PC-3 (cell line): ENCODE measurements around the gene LCE7A. TPM values are rescaled to one million over a fixed set of nuclear protein-coding genes. Genes with fewer than 3 reads are reported as not detected.

Experiments
- ATAC-seq: fragments of 200-7000 bp; cut with Tn5 transposase; 2 replicates; pipeline ENCODE4 v1.9.1; 2020; ENCODE audit warnings: mild to moderate bottlenecking, moderate library complexity
- BruUV-seq: library from RNA; stranded (reverse); fragments of 400-500 nt; replicated peaks from 2 replicates; lab custom pipeline; 2021; lab: Mats Ljungman, UMichigan
- CTCF ChIA-PET: fragments of 300-600 bp; sonication (Branson Sonifier 250); formaldehyde crosslinking; loops from one replicate; lab custom pipeline; 2022; ENCODE audit warnings: antibody characterized with exemption; lab: Charles Lee
- POLR2A ChIA-PET: fragments of 300-600 bp; sonication (Branson Sonifier 250); formaldehyde crosslinking; loops from one replicate; lab custom pipeline; 2022; ENCODE audit warnings: antibody characterized with exemption; ENCODE audit not compliant: unreplicated experiment; lab: Charles Lee
- DNase-seq: peaks from one replicate; pipeline ENCODE4 v3.0.0-alpha.2; 2015
- H2AFZ ChIP-seq: fragments of 300-600 bp; sonication (generic); 2 replicates; pipeline ENCODE4 v1.6.0; 2016; ENCODE audit warnings: antibody characterized with exemption, low read length
- H3F3A ChIP-seq: fragments of 300-600 bp; sonication (generic); one replicate; pipeline ENCODE4 v1.6.0; 2017; ENCODE audit warnings: antibody characterized with exemption, low read length, control low read depth, mild to moderate bottlenecking; ENCODE audit not compliant: unreplicated experiment
- H3K27ac ChIP-seq: fragments of 300-600 bp; sonication (generic); 2 replicates; pipeline ENCODE4 v1.5.1; 2016; ENCODE audit warnings: mild to moderate bottlenecking, low read length
- H3K27me3 ChIP-seq: fragments of 300-600 bp; sonication (generic); 2 replicates; pipeline ENCODE4 v1.6.1; 2016; ENCODE audit warnings: low read length, mixed read lengths
- H3K36me3 ChIP-seq: fragments of 300-600 bp; sonication (generic); 2 replicates; pipeline ENCODE4 v1.6.1; 2016; ENCODE audit warnings: low read depth, mixed run types, low read length, mixed read lengths
- H3K4me1 ChIP-seq: fragments of 300-600 bp; sonication (generic); 2 replicates; pipeline ENCODE4 v1.5.1; 2016; ENCODE audit warnings: low read length; ENCODE audit not compliant: insufficient read depth
- H3K4me2 ChIP-seq: fragments of 300-600 bp; sonication (generic); 2 replicates; pipeline ENCODE4 v1.6.0; 2016; ENCODE audit warnings: low read length
- H3K4me3 ChIP-seq: fragments of 300-600 bp; sonication (generic); 2 replicates; pipeline ENCODE4 v1.5.1; 2016; ENCODE audit warnings: mild to moderate bottlenecking, low read length, mixed read lengths
- H3K79me2 ChIP-seq: fragments of 300-600 bp; sonication (generic); 2 replicates; pipeline ENCODE4 v1.6.1; 2017; ENCODE audit warnings: low read length, mixed read lengths
- H3K9ac ChIP-seq: fragments of 300-600 bp; sonication (generic); 2 replicates; pipeline ENCODE4 v1.6.0; 2016; ENCODE audit warnings: mild to moderate bottlenecking, low read length
- H3K9me2 ChIP-seq: fragments of 300-600 bp; sonication (generic); replicated peaks from 2 replicates; pipeline ENCODE4 v1.6.1; 2016; ENCODE audit warnings: mixed run types, low read length, mixed read lengths
- H3K9me3 ChIP-seq: fragments of 300-600 bp; sonication (generic); 2 replicates; pipeline ENCODE4 v1.6.1; 2016; ENCODE audit warnings: low read length, mixed read lengths
- H4K20me1 ChIP-seq: fragments of 300-600 bp; sonication (generic); 2 replicates; pipeline ENCODE4 v1.6.1; 2016; ENCODE audit warnings: low read length, mixed read lengths
- EZH2 ChIP-seq: fragments of 300-600 bp; sonication (generic); IDR thresholded peaks from one replicate; pipeline ENCODE4 v1.6.1; 2017; ENCODE audit warnings: antibody characterized with exemption, mild to moderate bottlenecking, low read length; ENCODE audit not compliant: unreplicated experiment
- EZH2phosphoT487 ChIP-seq: fragments of 300-600 bp; sonication (generic); IDR thresholded peaks from 2 replicates; pipeline ENCODE4 v1.6.1; 2018; ENCODE audit warnings: mild to moderate bottlenecking, antibody characterized with exemption, low read length, borderline replicate concordance
- intact Hi-C: fragments of 100-400 bp; cut with micrococcal nuclease; formaldehyde crosslinking; loops from 2 replicates; pipeline ENCODE4 v1.9.0; 2023
- total RNA-seq: library from RNA; depleted of rRNA; stranded (reverse); fragments of >200 nt; gene quantifications from 2 replicates; pipeline ENCODE4 v1.2.3, GENCODE V29; 2014
- TF ChIP-seq, protein P1 (sequence below): fragments of 300-600 bp; sonication (generic); conservative IDR thresholded peaks from 2 replicates; pipeline ENCODE4 v1.5.1; 2017; ENCODE audit warnings: antibody characterized with exemption, low read depth, mild to moderate bottlenecking, low read length

Gene LCE7A
- total RNA-seq, 1 experiment from 2014 or later: not detected

DNA sequence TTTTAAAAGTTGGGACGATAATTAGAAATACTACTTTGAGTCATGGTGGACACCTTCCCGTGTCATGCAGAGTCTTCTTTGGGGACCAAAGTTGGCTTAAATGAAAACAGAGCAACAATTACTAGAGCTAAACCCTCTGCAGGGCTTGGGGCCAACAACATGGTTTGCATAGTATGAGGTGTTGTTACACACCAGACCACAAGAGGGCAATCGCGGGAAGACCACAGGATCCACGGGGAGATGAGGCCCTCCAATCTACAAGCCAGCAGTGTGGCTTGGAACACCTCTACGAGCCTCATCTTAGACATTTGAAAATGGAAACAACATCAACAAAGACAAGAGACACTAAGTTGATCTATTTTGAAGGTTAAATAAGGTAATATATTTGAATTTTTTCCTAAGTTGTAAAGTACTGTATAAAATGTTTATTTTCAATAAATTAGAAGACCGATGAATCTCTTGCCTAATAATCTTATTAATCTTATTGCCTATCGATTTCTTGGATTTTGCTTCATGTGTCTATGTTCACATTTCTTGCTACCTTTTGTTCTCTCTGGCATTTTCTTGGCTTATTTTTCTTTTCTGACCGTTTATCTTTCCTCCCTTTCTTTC lies 10.1 kb downstream of the LCE7A start:
- Histone ChIP-seq H3K4me1 (peaks cover 11% of the 10 kb centered on the region), H3K9me2 (no peaks in the 10 kb centered on the region), H3K36me3 (no peaks in the 10 kb centered on the region), H3F3A (no peaks in the 10 kb centered on the region), H4K20me1 (no peaks in the 10 kb centered on the region), H3K27me3 (no peaks in the 10 kb centered on the region), H3K79me2 (no peaks in the 10 kb centered on the region), H2AFZ (no peak overlapping the region), H3K27ac (no peak overlapping the region), H3K9me3 (no peaks in the 10 kb centered on the region), H3K4me2 (no peak overlapping the region), H3K9ac (no peak overlapping the region), H3K4me3 (no peak overlapping the region)
- POLR2A ChIA-PET: no interaction called here
- ATAC-seq (peak; percentile 75), DNase-seq (peak; percentile 89)
- intact Hi-C loops: no loop called here
- CTCF ChIA-PET: interaction anchor here (0.6 to 1.0 kb wide), 4 partner anchors 13 to 323 kb away, joined by 3 to 8 read pairs (median 4); no protein-coding TSS in a partner anchor
- TF ChIP-seq, protein P1, sequence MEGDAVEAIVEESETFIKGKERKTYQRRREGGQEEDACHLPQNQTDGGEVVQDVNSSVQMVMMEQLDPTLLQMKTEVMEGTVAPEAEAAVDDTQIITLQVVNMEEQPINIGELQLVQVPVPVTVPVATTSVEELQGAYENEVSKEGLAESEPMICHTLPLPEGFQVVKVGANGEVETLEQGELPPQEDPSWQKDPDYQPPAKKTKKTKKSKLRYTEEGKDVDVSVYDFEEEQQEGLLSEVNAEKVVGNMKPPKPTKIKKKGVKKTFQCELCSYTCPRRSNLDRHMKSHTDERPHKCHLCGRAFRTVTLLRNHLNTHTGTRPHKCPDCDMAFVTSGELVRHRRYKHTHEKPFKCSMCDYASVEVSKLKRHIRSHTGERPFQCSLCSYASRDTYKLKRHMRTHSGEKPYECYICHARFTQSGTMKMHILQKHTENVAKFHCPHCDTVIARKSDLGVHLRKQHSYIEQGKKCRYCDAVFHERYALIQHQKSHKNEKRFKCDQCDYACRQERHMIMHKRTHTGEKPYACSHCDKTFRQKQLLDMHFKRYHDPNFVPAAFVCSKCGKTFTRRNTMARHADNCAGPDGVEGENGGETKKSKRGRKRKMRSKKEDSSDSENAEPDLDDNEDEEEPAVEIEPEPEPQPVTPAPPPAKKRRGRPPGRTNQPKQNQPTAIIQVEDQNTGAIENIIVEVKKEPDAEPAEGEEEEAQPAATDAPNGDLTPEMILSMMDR: peak; percentile 89
- no peak for TF ChIP-seq EZH2phosphoT487
- BruUV-seq: no TSS peak

DNA sequence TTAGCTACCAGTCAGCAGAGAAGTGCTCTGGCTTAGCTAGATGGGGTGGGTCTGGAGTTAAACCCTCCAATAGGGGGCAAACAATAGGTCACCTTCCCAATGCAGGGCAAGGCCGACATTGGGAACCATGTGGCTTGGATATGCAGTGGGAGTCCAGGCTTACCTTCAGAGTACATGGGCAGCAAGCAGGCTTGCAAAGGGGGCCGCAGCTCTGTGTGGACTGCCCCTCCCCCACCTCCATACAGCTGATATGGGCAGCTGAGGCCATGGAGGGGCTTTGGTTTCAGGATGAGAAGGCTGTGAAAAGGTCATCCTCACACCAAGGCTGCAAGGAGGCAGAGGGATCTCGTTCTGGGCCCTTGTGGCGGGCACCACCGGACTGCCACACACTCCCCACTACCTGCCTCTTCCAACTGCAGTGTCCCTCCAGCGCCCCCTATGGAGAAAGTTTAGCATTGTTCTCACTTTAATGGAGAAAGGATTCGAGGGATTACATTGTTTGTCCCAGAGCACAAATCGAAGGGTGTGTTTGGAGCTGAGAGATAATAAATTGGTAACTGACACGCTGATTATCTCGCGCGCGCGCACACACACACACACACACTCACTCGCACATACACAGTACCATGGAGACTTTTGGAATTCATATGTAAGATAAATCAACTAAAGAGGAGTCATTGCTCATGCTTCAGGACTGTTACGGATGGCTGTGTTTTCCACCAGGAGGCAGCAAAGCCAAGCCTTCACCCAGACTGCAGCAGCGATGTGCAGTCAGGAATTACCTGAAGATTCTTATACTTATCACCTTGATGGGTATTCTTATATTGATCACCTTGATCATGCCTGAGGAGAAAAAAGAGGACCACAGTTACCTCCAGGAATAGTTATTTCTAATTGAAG lies 11.3 kb downstream of the LCE7A start:
- no peaks in the 10 kb centered on the region for H3F3A ChIP-seq
- no peak overlapping the region for H3K9ac ChIP-seq
- peak; percentile 88 for ATAC-seq
- H3K4me2 ChIP-seq: peak overlapping the region; percentile 59
- H3K36me3 ChIP-seq: no peaks in the 10 kb centered on the region
- intact Hi-C loops: loop anchor here (1.0 kb wide), 3 partner anchors 55 to 352 kb away; no protein-coding TSS in a partner anchor
- H3K9me2 ChIP-seq: no peaks in the 10 kb centered on the region
- no peaks in the 10 kb centered on the region for H3K27me3 ChIP-seq
- DNase-seq: peak; percentile 82
- no peaks in the 10 kb centered on the region for H3K9me3 ChIP-seq
- H3K4me3 ChIP-seq: no peak overlapping the region
- ChIA-PET CTCF (no interaction called here), POLR2A (no interaction called here)
- no peak for TF ChIP-seq EZH2
- TF ChIP-seq EZH2phosphoT487: no peak
- TF ChIP-seq, protein P1: peak; percentile 94
- no peaks in the 10 kb centered on the region for H3K79me2 ChIP-seq
- peaks cover 11% of the 10 kb centered on the region for H3K4me1 ChIP-seq
- no TSS peak for BruUV-seq
- H3K27ac ChIP-seq: no peak overlapping the region
- peak overlapping the region; percentile 61 for H2AFZ ChIP-seq
- no peaks in the 10 kb centered on the region for H4K20me1 ChIP-seq
